CD1c-positive myeloid dendritic cell (primary cell): Measurements from ENCODE around the gene REG3G.

ENCODE experiments used
- DNase-seq: peaks from one replicate; pipeline ENCODE4 v3.0.0-alpha.2; 2016; ENCODE audit errors: extremely low spot score

The REG3G gene

GRCh38 chr2:79025421-79025820 is at the start of gene REG3G:
TSS of gene REG3G (plus strand) at chr2:79025702. CDS start at chr2:79026094, 392 bp downstream.
- DNase-seq: no peak

- DNase-seq: peak; percentile 86
These were observed 47.8 kb upstream of the REG3G start for GRCh38 chr2:78977661-78978145.

GRCh38 chr2:78978340-78978739 is 47.2 kb upstream of the REG3G start:
- DNase-seq: no peak

GRCh38 chr2:78979380-78980151 is 45.9 kb upstream of the REG3G start:
- peak; percentile 49 for DNase-seq

- no peak for DNase-seq
These were observed 45.4 kb upstream of the REG3G start for GRCh38 chr2:78980152-78980465.

GRCh38 chr2:78980871-78981270 is 44.6 kb upstream of the REG3G start:
- no peak for DNase-seq

GRCh38 chr2:78982638-78983330 is 42.7 kb upstream of the REG3G start:
- no peak for DNase-seq

- no peak for DNase-seq
These were observed 41.1 kb upstream of the REG3G start for GRCh38 chr2:78984386-78984785.

GRCh38 chr2:78985558-78985957 is 39.9 kb upstream of the REG3G start:
- no peak for DNase-seq

GRCh38 chr2:78989051-78989450 is 36.5 kb upstream of the REG3G start:
- DNase-seq: no peak

GRCh38 chr2:78992451-78992806 is 33.1 kb upstream of the REG3G start:
- no peak for DNase-seq

GRCh38 chr2:78992807-78993517 is 32.5 kb upstream of the REG3G start:
- DNase-seq: no peak

GRCh38 chr2:78993518-78994148 is 31.9 kb upstream of the REG3G start:
- no peak for DNase-seq

- no peak for DNase-seq
These were observed 30.7 kb upstream of the REG3G start for GRCh38 chr2:78994789-78995188.

- DNase-seq: peak; percentile 27
These were observed 26.1 kb upstream of the REG3G start for GRCh38 chr2:78999406-78999805.

- no peak for DNase-seq
These were observed 25.4 kb upstream of the REG3G start for GRCh38 chr2:79000008-79000576.

- no peak for DNase-seq
These were observed 24.2 kb upstream of the REG3G start for GRCh38 chr2:79001285-79001684.

- DNase-seq: no peak
These were observed 20.8 kb upstream of the REG3G start for GRCh38 chr2:79004680-79005079.

- no peak for DNase-seq
These were observed 20.3 kb upstream of the REG3G start for GRCh38 chr2:79005216-79005615.

- DNase-seq: no peak
These were observed 16.1 kb upstream of the REG3G start for GRCh38 chr2:79009388-79009787.

- no peak for DNase-seq
These were observed 14.0 kb upstream of the REG3G start for GRCh38 chr2:79011496-79011895.

GRCh38 chr2:79013629-79014028 is 11.9 kb upstream of the REG3G start:
- DNase-seq: no peak
